ENCODE measurements around the gene ZBTB7C. TPM values are rescaled to one million over a fixed set of nuclear protein-coding genes. Genes with fewer than 3 reads are reported as not detected.

Gene ZBTB7C
- total RNA-seq, 1 experiment from 2014 or later: 0.33 TPM

- Histone ChIP-seq H3K56ac (ENCODE audit: insufficient read length, low read depth, low read length) (no peak overlapping the region), H3K4me1 (ENCODE audit: insufficient read depth, low read length) (peaks cover 7% of the 10 kb centered on the region; the same call in 1 of the 2 replicates), H3K27ac (ENCODE audit: insufficient read length, low read depth, low read length) (no peak overlapping the region), H2BK12ac (ENCODE audit: insufficient read length, low read depth, low read length) (no peak overlapping the region), H3K9me3 (ENCODE audit: control insufficient read depth, low read depth, low read length) (no peaks in the 10 kb centered on the region), H4K20me1 (ENCODE audit: control insufficient read depth, insufficient read depth, insufficient read length) (no peaks in the 10 kb centered on the region), H3K18ac (ENCODE audit: insufficient read length, low read depth, low read length) (no peak overlapping the region), H2BK5ac (ENCODE audit: insufficient read length, low read length) (no peak overlapping the region), H3K4me2 (ENCODE audit: insufficient read depth, insufficient read length, low read length) (no peak overlapping the region), H2AK5ac (ENCODE audit: insufficient read length, low read length) (no peak overlapping the region), H2BK120ac (ENCODE audit: low read depth, low read length, poor library complexity, severe bottlenecking) (no peak overlapping the region), H3K14ac (ENCODE audit: insufficient read depth, low read length) (no peak overlapping the region), H2AFZ (ENCODE audit: low read length) (no peak overlapping the region), H3K27me3 (ENCODE audit: insufficient read depth, low read length) (peaks cover 3% of the 10 kb centered on the region; the same call in 1 of the 2 replicates), H3K23ac (ENCODE audit: insufficient read length, low read depth, low read length) (no peak overlapping the region), H3K23me2 (ENCODE audit: insufficient read length, low read depth, low read length, poor library complexity, severe bottlenecking) (peaks cover 5% of the 10 kb centered on the region), H3K9ac (ENCODE audit: extremely low read depth, insufficient read length, low read length) (no peak overlapping the region), H2BK15ac (ENCODE audit: low read depth, low read length) (no peak overlapping the region), H3K4ac (ENCODE audit: low read depth, low read length) (no peak overlapping the region), H3T11ph (ENCODE audit: low read length) (no peak overlapping the region), H3K79me1 (ENCODE audit: insufficient read depth, low read depth, low read length, poor library complexity, severe bottlenecking) (no peaks in the 10 kb centered on the region), H4K91ac (ENCODE audit: insufficient read length, low read depth, low read length) (no peak overlapping the region), H4K8ac (replicated peaks; ENCODE audit: insufficient read length, low read depth, low read length) (no peak overlapping the region), H3K79me2 (ENCODE audit: insufficient read depth, low read length) (no peaks in the 10 kb centered on the region), H4K5ac (ENCODE audit: insufficient read length, low read depth, low read length) (no peak overlapping the region), H2BK20ac (ENCODE audit: low read depth, low read length, poor library complexity, severe bottlenecking) (no peak overlapping the region)
- Mint-ChIP-seq H3K9me3 (no peaks in the 10 kb centered on the region), H3K27ac (no peak overlapping the region), H3K36me3 (ENCODE audit: insufficient read depth in 1 of 3, low read depth in 3 of 3) (no peaks in the 10 kb centered on the region), H3K4me3 (no peak overlapping the region), H3K27me3 (ENCODE audit: low read depth) (peaks cover 25% of the 10 kb centered on the region), H3K4me1 (peaks cover 23 to 29% of the 10 kb centered on the region in 2 experiments)
- TF ChIP-seq CTCF (conservative IDR thresholded peaks at IDR 0.05): no peak
- no peak for DNase-seq
- no CpG with 5 or more reads among the region's 8 CpGs for WGBS (ENCODE audit: extremely low coverage, insufficient read length, low lambda C conversion rate)
These were observed 242.8 kb downstream of the ZBTB7C start for GRCh38 chr18:48166336-48166875.

Data from H9 (cell line).